ENCODE measurements around the gene RHBG.

DNA sequence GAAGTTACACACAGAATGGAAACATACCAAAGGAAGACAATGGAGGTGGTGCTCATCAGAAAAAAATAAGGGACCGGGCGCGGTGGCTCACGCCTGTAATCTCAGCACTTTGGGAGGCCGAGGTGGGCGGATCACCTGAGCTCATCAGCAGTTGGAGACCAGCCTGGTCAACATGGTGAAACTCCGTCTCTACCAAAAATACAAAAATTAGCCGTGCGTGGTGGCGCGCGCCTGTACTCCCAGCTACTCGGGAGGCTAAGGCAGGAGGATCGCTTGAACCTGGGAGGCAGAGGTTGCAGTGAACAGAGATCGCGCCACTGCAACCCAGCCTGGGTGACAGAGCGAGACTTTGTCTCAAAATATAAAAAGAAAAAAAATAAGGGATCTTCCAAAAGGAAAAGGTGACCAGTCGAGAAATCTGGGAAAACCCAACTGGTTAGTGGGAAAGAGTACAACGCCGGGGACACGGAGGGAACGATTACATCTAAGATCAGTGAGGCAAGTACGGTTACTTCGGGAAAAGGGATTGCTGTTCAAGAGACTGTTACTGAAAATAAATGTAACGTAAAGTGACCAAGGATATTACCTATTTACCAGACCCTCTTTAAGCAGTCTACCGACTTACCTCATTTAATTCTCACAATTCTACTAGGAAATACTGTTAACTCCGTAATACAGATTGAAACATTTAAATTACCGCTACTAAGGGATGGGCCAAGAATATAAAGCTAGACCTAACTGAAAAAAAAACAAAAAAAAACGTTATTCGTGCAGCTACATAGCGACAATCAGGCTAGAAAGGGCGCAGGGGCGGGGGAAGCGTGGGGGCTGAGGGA lies 31.7 kb upstream of the RHBG start:
- TF ChIP-seq, protein P1, sequence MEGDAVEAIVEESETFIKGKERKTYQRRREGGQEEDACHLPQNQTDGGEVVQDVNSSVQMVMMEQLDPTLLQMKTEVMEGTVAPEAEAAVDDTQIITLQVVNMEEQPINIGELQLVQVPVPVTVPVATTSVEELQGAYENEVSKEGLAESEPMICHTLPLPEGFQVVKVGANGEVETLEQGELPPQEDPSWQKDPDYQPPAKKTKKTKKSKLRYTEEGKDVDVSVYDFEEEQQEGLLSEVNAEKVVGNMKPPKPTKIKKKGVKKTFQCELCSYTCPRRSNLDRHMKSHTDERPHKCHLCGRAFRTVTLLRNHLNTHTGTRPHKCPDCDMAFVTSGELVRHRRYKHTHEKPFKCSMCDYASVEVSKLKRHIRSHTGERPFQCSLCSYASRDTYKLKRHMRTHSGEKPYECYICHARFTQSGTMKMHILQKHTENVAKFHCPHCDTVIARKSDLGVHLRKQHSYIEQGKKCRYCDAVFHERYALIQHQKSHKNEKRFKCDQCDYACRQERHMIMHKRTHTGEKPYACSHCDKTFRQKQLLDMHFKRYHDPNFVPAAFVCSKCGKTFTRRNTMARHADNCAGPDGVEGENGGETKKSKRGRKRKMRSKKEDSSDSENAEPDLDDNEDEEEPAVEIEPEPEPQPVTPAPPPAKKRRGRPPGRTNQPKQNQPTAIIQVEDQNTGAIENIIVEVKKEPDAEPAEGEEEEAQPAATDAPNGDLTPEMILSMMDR (IDR thresholded peaks at IDR 0.05), result no peak
- TF ChIP-seq POLR2AphosphoS5 (IDR thresholded peaks at IDR 0.05) (no peak), EP300 (IDR thresholded peaks at IDR 0.05; ENCODE audit: low read depth) (no peak), POLR2A (IDR thresholded peaks at IDR 0.05) (no peak)
